SK-N-SH treated with all-trans-retinoic acid at 6 μM for 48 hours (cell line): ENCODE results near the gene RAB4B.

Source experiments
- ATAC-seq: fragments of 200-7000 bp; cut with Tn5 transposase; 3 replicates; pipeline ENCODE4 v1.9.1; 2020; ENCODE audit warnings: mild to moderate bottlenecking, moderate library complexity
- BACH2 ChIP-seq: fragments of 250-450 bp; sonication (Bioruptor Pico); IDR thresholded peaks from 2 replicates; pipeline ENCODE4 v1.9.0; 2021; ENCODE audit warnings: mild to moderate bottlenecking, borderline replicate concordance
- CSDC2 ChIP-seq: fragments of 250-450 bp; sonication (Bioruptor Pico); IDR thresholded peaks from 2 replicates; pipeline ENCODE4 v1.5.0; 2020; ENCODE audit warnings: mild to moderate bottlenecking, moderate library complexity
- ESRRG ChIP-seq: fragments of 250-450 bp; sonication (Bioruptor Pico); IDR thresholded peaks from 2 replicates; pipeline ENCODE4 v1.6.1; 2021; ENCODE audit warnings: mild to moderate bottlenecking
- ISL1 ChIP-seq: fragments of 250-450 bp; sonication (Bioruptor Pico); IDR thresholded peaks from 2 replicates; pipeline ENCODE4 v2.1.2; 2022; ENCODE audit warnings: mild to moderate bottlenecking, moderate library complexity
- OSR1 ChIP-seq: fragments of 250-450 bp; sonication (Bioruptor Pico); IDR thresholded peaks from 2 replicates; pipeline ENCODE4 v1.8.0; 2022; ENCODE audit warnings: moderate library complexity, mild to moderate bottlenecking, inconsistent platforms
- PPARA ChIP-seq: fragments of 250-450 bp; sonication (Bioruptor Pico); IDR thresholded peaks from 2 replicates; pipeline ENCODE4 v1.5.0; 2020; ENCODE audit warnings: mild to moderate bottlenecking, borderline replicate concordance
- RARB ChIP-seq: fragments of 250-450 bp; sonication (Bioruptor Pico); IDR thresholded peaks from 2 replicates; pipeline ENCODE4 v1.8.0; 2021; ENCODE audit warnings: mild to moderate bottlenecking, moderate library complexity
- SNAI2 ChIP-seq: fragments of 250-450 bp; sonication (Bioruptor Pico); IDR thresholded peaks from 2 replicates; pipeline ENCODE4 v1.5.0; 2020; ENCODE audit warnings: mild to moderate bottlenecking, moderate library complexity
- TCF4 ChIP-seq: fragments of 250-450 bp; sonication (Bioruptor Pico); IDR thresholded peaks from 2 replicates; pipeline ENCODE4 v1.8.0; 2021; ENCODE audit warnings: mild to moderate bottlenecking, moderate library complexity, borderline replicate concordance
- TOX ChIP-seq: fragments of 250-450 bp; sonication (Bioruptor Pico); IDR thresholded peaks from 2 replicates; pipeline ENCODE4 v1.8.0; 2021; ENCODE audit warnings: mild to moderate bottlenecking, moderate library complexity, borderline replicate concordance
- ZC3H10 ChIP-seq: fragments of 250-450 bp; sonication (Bioruptor Pico); IDR thresholded peaks from 2 replicates; pipeline ENCODE4 v1.5.1; 2021; ENCODE audit warnings: mild to moderate bottlenecking, moderate library complexity
- ZFP3 ChIP-seq: fragments of 250-450 bp; sonication (Bioruptor Pico); IDR thresholded peaks from 2 replicates; pipeline ENCODE4 v1.5.0; 2020; ENCODE audit warnings: mild to moderate bottlenecking, moderate library complexity
- ZFP30 ChIP-seq: fragments of 450-650 bp; formaldehyde crosslinking; IDR thresholded peaks from 2 replicates; pipeline ENCODE4 v1.5.0; 2022; ENCODE audit warnings: mild to moderate bottlenecking, moderate library complexity
- ZNF565 ChIP-seq: fragments of 450-650 bp; formaldehyde crosslinking; conservative IDR thresholded peaks from 2 replicates; pipeline ENCODE4 v1.5.0; 2020; ENCODE audit warnings: low read depth, mild to moderate bottlenecking, moderate library complexity
- ZNF70 ChIP-seq: fragments of 450-650 bp; formaldehyde crosslinking; IDR thresholded peaks from 2 replicates; pipeline ENCODE4 v1.5.0; 2020; ENCODE audit warnings: mild to moderate bottlenecking, moderate library complexity
- ZNF8 ChIP-seq: fragments of 450-650 bp; formaldehyde crosslinking; IDR thresholded peaks from 2 replicates; pipeline ENCODE4 v1.5.0; 2020; ENCODE audit warnings: mild to moderate bottlenecking, moderate library complexity
- TF ChIP-seq, protein P1 (sequence below): fragments of 250-450 bp; sonication (Bioruptor Pico); IDR thresholded peaks from 2 replicates; pipeline ENCODE4 v1.8.0; 2020; ENCODE audit warnings: mild to moderate bottlenecking, moderate library complexity, borderline replicate concordance
- TF ChIP-seq, protein P2 (sequence below): fragments of 250-450 bp; sonication (Bioruptor Pico); IDR thresholded peaks from 2 replicates; pipeline ENCODE4 v1.5.1; 2020; ENCODE audit warnings: low read depth, mild to moderate bottlenecking, moderate library complexity
- TF ChIP-seq, protein P3 (sequence below): fragments of 250-450 bp; sonication (Bioruptor Pico); IDR thresholded peaks from 2 replicates; pipeline ENCODE4 v1.5.1; 2021; ENCODE audit warnings: mild to moderate bottlenecking, moderate library complexity

The RAB4B gene

DNA sequence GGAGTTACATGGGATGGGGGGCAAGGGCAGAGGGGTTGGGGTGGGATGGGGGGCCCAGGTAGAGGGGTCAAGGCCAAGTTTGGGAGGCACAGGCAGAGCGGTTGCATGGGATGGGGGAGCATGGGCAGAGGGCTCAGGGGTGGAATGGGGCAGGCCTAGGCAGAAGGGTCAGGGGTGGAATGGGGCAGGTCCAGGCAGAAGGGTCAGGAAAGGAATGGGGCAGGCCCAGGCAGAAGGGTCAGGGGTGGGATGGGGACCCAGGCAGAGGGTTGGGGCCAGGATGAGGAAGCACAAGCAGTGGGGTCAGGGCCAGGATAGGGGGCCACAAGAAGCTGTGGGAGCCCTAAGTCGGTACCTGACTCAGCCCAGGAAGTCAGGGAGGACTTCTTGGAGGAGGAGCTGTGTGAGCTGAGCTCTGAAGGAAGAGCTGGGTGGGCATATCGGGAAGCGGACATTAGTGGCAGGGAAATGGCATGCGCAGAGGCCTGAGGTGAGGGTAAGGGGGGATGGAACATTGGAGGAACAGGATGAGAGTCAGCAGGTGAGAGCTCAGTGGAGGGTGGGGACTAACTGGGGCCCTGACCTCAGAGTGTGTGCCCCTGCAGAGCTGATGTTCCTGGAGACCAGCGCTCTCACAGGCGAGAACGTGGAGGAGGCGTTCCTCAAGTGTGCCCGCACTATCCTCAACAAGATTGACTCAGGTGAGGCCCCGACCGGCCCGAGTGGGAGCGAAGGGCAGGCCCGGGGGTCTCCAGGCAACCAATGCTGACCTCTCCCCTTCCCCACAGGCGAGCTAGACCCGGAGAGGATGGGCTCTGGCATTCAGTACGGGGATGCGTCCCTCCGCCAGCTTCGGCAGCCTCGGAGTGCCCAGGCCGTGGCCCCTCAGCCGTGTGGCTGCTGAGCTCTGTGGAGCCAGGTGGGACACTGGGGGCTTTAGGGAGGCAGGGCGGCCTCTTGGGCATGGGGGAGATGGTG is 8.3 kb downstream of the RAB4B start (continued):
- TF ChIP-seq ZC3H10 (CRISPR knock-in tag) (no peak), OSR1 (no peak), CSDC2 (no peak), ZFP3 (CRISPR knock-in tag) (no peak), PPARA (no peak)
- TF ChIP-seq, protein P1, sequence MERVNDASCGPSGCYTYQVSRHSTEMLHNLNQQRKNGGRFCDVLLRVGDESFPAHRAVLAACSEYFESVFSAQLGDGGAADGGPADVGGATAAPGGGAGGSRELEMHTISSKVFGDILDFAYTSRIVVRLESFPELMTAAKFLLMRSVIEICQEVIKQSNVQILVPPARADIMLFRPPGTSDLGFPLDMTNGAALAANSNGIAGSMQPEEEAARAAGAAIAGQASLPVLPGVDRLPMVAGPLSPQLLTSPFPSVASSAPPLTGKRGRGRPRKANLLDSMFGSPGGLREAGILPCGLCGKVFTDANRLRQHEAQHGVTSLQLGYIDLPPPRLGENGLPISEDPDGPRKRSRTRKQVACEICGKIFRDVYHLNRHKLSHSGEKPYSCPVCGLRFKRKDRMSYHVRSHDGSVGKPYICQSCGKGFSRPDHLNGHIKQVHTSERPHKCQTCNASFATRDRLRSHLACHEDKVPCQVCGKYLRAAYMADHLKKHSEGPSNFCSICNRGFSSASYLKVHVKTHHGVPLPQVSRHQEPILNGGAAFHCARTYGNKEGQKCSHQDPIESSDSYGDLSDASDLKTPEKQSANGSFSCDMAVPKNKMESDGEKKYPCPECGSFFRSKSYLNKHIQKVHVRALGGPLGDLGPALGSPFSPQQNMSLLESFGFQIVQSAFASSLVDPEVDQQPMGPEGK (CRISPR knock-in tag), result no peak

DNA sequence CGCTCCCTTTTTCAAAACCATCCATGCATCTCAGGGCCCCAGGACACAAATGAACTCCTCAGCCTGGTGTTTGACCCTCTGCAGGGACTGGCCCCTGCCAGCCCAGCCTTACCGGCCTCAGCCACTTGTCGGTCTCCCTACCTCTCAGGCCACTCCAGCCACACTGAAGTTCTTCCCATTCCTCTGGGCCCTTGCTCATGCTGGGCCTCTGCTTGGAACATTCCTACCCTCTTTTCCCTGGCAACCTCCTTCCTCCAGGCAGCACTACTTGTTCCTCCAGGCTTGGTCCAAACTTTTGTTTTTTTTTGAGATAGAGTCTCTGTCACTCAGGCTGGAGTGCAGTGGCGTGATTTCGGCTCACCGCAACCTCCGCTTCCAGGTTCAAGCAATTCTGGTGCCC is 13.3 kb downstream of the RAB4B start:
- TF ChIP-seq OSR1 (no peak), ZFP3 (CRISPR knock-in tag) (no peak), TCF4 (CRISPR knock-in tag) (no peak)
- TF ChIP-seq, protein P1 (CRISPR knock-in tag), result no peak
- TF ChIP-seq, all 23 proteins: peak for 0
- ATAC-seq, result no peak

DNA sequence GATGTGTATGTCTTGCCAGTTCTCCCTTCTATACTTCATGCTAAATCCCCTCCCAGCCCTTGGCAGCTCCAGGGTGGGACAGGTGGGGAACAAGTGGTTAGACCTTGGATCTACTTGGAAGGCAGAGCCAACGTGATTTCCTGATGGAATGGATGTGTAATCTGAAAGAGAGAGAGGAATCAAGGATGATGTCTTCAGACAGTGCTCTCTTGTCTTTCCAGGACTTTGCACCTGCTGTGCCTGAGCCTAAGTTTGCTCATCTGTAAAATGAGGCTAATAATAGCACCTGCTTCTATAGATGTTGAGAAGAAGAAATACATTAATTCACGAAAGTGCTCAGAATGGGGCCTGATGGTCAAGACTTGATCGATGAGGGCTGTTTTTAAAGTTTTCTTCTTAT is 13.9 kb downstream of the RAB4B start:
- no peak for ATAC-seq
- TF ChIP-seq TOX, result no peak
- TF ChIP-seq CSDC2, result no peak
- no peak for TF ChIP-seq SNAI2 (CRISPR knock-in tag)
- TF ChIP-seq ZNF565 (CRISPR knock-in tag), result no peak
- TF ChIP-seq TCF4 (CRISPR knock-in tag), result no peak
- TF ChIP-seq ISL1 (CRISPR knock-in tag), result no peak
- TF ChIP-seq ZFP3 (CRISPR knock-in tag), result no peak
- no peak for TF ChIP-seq PPARA
- TF ChIP-seq ESRRG (CRISPR knock-in tag), result no peak
- TF ChIP-seq, protein P2, sequence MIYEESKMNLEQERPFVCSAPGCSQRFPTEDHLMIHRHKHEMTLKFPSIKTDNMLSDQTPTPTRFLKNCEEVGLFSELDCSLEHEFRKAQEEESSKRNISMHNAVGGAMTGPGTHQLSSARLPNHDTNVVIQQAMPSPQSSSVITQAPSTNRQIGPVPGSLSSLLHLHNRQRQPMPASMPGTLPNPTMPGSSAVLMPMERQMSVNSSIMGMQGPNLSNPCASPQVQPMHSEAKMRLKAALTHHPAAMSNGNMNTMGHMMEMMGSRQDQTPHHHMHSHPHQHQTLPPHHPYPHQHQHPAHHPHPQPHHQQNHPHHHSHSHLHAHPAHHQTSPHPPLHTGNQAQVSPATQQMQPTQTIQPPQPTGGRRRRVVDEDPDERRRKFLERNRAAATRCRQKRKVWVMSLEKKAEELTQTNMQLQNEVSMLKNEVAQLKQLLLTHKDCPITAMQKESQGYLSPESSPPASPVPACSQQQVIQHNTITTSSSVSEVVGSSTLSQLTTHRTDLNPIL (CRISPR knock-in tag), result no peak
- TF ChIP-seq, protein P3, sequence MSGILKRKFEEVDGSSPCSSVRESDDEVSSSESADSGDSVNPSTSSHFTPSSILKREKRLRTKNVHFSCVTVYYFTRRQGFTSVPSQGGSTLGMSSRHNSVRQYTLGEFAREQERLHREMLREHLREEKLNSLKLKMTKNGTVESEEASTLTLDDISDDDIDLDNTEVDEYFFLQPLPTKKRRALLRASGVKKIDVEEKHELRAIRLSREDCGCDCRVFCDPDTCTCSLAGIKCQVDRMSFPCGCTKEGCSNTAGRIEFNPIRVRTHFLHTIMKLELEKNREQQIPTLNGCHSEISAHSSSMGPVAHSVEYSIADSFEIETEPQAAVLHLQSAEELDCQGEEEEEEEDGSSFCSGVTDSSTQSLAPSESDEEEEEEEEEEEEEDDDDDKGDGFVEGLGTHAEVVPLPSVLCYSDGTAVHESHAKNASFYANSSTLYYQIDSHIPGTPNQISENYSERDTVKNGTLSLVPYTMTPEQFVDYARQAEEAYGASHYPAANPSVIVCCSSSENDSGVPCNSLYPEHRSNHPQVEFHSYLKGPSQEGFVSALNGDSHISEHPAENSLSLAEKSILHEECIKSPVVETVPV (CRISPR knock-in tag), result no peak
- TF ChIP-seq, all 23 proteins: peak for 0

DNA sequence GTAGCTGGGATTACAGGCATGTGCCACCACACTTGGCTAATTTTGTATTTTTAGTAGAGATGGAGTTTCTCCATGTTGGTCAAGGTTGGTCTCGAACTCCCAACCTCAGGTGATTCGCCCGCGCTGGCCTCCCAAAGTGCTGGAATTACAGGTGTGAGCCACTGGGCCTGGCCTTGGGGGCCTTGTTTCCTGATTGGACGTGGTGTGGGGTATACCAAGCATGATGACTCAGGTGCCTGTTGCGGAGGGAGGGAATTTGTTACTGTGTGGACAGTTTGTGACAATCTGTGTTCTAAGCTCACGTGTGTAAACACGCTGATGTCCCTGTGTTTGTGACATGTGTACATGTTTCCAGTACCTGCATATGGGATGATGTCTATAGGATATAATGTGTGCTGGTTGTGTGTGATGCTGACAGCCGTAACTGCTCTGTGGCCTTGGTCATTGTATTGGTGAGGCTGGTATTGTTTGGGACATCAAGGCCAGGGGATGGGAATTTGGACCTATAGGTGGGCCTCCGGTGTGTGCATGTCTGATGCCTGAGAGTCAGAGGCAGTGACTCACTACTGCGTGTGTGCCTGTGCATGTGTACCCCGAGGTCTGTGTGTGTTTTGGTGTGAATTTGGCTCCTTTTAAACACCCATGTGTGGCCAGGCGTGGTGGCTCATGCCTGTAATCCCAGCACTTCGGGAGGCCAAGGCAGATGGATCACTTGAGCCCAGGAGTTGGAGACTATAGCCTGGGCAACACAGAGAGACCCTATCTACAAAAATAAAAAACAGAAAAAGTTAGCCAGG is 19.3 kb downstream of the RAB4B start:
- TF ChIP-seq SNAI2 (CRISPR knock-in tag) (no peak), ISL1 (CRISPR knock-in tag) (no peak), OSR1 (no peak), ZFP30 (CRISPR knock-in tag) (no peak), ZC3H10 (CRISPR knock-in tag) (no peak), ESRRG (CRISPR knock-in tag) (no peak), RARB (CRISPR knock-in tag) (no peak), TOX (no peak), PPARA (no peak), ZNF70 (CRISPR knock-in tag) (no peak), ZNF565 (CRISPR knock-in tag) (no peak), ZNF8 (CRISPR knock-in tag) (no peak), BACH2 (CRISPR knock-in tag) (no peak)
- TF ChIP-seq, protein P3 (CRISPR knock-in tag), result no peak
- no peak for ATAC-seq
